ENCODE measurements around the gene ZNF226.

GRCh38 chr19:44202974-44203373 is 38.1 kb downstream of the ZNF226 start:
- TF ChIP-seq RCOR1 (IDR thresholded peaks at IDR 0.05; ENCODE audit: low read depth, low read length) = no peak
- TF ChIP-seq CTCF (IDR thresholded peaks at IDR 0.05) = no peak
- no peak for TF ChIP-seq EP300 (IDR thresholded peaks at IDR 0.05)
- no peak for TF ChIP-seq CHD2 (IDR thresholded peaks at IDR 0.05; ENCODE audit: low read length, partially characterized antibody)
- no peak for TF ChIP-seq MAX (IDR thresholded peaks at IDR 0.05)
- TF ChIP-seq USF2 (IDR thresholded peaks at IDR 0.05) = no peak
- no peak for TF ChIP-seq POLR2A (IDR thresholded peaks at IDR 0.05; ENCODE audit: low read length)
- TF ChIP-seq SREBF2 (IDR thresholded peaks at IDR 0.05) = no peak
- no peak for TF ChIP-seq RAD21 (conservative IDR thresholded peaks at IDR 0.05 in 1 of 2, IDR thresholded peaks at IDR 0.05 in 1 of 2)
- TF ChIP-seq, protein P1, sequence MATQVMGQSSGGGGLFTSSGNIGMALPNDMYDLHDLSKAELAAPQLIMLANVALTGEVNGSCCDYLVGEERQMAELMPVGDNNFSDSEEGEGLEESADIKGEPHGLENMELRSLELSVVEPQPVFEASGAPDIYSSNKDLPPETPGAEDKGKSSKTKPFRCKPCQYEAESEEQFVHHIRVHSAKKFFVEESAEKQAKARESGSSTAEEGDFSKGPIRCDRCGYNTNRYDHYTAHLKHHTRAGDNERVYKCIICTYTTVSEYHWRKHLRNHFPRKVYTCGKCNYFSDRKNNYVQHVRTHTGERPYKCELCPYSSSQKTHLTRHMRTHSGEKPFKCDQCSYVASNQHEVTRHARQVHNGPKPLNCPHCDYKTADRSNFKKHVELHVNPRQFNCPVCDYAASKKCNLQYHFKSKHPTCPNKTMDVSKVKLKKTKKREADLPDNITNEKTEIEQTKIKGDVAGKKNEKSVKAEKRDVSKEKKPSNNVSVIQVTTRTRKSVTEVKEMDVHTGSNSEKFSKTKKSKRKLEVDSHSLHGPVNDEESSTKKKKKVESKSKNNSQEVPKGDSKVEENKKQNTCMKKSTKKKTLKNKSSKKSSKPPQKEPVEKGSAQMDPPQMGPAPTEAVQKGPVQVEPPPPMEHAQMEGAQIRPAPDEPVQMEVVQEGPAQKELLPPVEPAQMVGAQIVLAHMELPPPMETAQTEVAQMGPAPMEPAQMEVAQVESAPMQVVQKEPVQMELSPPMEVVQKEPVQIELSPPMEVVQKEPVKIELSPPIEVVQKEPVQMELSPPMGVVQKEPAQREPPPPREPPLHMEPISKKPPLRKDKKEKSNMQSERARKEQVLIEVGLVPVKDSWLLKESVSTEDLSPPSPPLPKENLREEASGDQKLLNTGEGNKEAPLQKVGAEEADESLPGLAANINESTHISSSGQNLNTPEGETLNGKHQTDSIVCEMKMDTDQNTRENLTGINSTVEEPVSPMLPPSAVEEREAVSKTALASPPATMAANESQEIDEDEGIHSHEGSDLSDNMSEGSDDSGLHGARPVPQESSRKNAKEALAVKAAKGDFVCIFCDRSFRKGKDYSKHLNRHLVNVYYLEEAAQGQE (IDR thresholded peaks at IDR 0.05) = no peak
- TF ChIP-seq JUNB (IDR thresholded peaks at IDR 0.05) = no peak
- TF ChIP-seq CBX2 (IDR thresholded peaks at IDR 0.05; ENCODE audit: borderline replicate concordance, low read depth) = no peak

All from A549 (cell line).